ENCODE data around the gene ZNF615.

DNA sequence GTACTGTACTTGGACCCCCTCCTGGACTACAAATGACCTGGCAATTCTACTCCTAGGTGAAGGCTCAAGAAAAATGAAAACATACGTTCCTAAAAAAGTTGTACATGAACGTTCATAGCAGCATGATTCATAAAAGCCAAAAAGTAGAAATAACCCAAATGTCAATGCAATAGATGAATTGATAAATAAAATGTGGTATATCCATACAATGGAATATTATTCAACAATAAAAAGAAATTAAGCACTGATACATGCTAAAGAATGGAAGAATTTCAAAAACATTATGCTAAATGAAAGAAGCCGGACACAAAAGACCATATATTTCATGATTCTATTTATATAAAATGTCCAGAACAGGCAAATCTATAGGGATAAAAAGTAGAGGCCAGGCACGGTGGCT, 31.2 kb upstream of the ZNF615 start:
- TF ChIP-seq, protein P1, sequence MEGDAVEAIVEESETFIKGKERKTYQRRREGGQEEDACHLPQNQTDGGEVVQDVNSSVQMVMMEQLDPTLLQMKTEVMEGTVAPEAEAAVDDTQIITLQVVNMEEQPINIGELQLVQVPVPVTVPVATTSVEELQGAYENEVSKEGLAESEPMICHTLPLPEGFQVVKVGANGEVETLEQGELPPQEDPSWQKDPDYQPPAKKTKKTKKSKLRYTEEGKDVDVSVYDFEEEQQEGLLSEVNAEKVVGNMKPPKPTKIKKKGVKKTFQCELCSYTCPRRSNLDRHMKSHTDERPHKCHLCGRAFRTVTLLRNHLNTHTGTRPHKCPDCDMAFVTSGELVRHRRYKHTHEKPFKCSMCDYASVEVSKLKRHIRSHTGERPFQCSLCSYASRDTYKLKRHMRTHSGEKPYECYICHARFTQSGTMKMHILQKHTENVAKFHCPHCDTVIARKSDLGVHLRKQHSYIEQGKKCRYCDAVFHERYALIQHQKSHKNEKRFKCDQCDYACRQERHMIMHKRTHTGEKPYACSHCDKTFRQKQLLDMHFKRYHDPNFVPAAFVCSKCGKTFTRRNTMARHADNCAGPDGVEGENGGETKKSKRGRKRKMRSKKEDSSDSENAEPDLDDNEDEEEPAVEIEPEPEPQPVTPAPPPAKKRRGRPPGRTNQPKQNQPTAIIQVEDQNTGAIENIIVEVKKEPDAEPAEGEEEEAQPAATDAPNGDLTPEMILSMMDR (IDR thresholded peaks at IDR 0.05 in 2 of 3, conservative IDR thresholded peaks at IDR 0.05 in 1 of 3; ENCODE audit: borderline replicate concordance in 1 of 3, insufficient read depth in 1 of 3, low read depth in 2 of 3, low read length in 2 of 3): no peak
- TF ChIP-seq POLR2A (IDR thresholded peaks at IDR 0.05; ENCODE audit: borderline replicate concordance, extremely low read depth, insufficient read depth, insufficient read length) (no peak), ZNF274 (IDR thresholded peaks at IDR 0.05; ENCODE audit: low read depth, low read length) (no peak), RAD21 (IDR thresholded peaks at IDR 0.05; ENCODE audit: low read depth) (no peak)

All from HCT116 (cell line).